Adrenal gland (tissue), 12 donors: ENCODE measurements around the gene TMC1. TPM values are rescaled to one million over a fixed set of nuclear protein-coding genes. Genes with fewer than 3 reads are reported as not detected.

Experiments
- DNase-seq, 7 donors: peaks; one replicate each; pipeline ENCODE4 v3.0.0-alpha.2; 2019 to 2020
- H3K27ac ChIP-seq, 5 donors: fragments of 200-600 bp; sonication (generic) in 4 of 5; 1 replicate in 3 of 5; 2 replicates in 2 of 5; pipeline versions ENCODE4 v1.5.1 to v1.8.0; 2016 to 2020; ENCODE audit warnings: mild to moderate bottlenecking in 1 of 5
- H3K27me3 ChIP-seq: fragments of 200-600 bp; 2 replicates; pipeline ENCODE4 v1.8.0; 2021
- H3K36me3 ChIP-seq, 2 donors: fragments of 200-600 bp; replicated peaks in 1 of 2; 1 replicate in 1 of 2; 2 replicates in 1 of 2; pipeline versions ENCODE4 v1.5.1 to v1.8.0; 2018 to 2022
- H3K4me1 ChIP-seq, 2 donors: fragments of 200-600 bp; replicated peaks in 1 of 2; 1 replicate in 1 of 2; 2 replicates in 1 of 2; pipeline versions ENCODE4 v1.5.1 to v1.8.0; 2018 to 2021
- H3K4me3 ChIP-seq, 4 donors: fragments of 200-600 bp; sonication (generic) in 3 of 4; one replicate each; pipeline ENCODE4 v1.5.1; 2016 to 2018
- H3K9me3 ChIP-seq, 3 donors: fragments of 200-600 bp; sonication (generic) in 1 of 3; replicated peaks in 1 of 3; 1 replicate in 2 of 3; 2 replicates in 1 of 3; pipeline versions ENCODE4 v1.5.1 to v1.8.0; 2016 to 2021
- POLR2A ChIP-seq, 2 donors: fragments of 450-650 bp; IDR thresholded peaks; one replicate each; pipeline ENCODE4 v1.6.1; 2017; ENCODE audit warnings: antibody characterized with exemption in 2 of 2, mild to moderate bottlenecking in 2 of 2, moderate library complexity in 1 of 2
- WGBS, 4 donors: extraction: QIAGEN DNeasy Blood & Tissue Kit in 2 of 4; methylation state at CpG; one replicate each; pipeline versions ENCODE4 v1.1.5 to v1.1.7; 2013 to 2017; 5-methylcytosine and 5-hydroxymethylcytosine counted together
- intact Hi-C, 2 donors: fragments of 100-400 bp; cut with DNase I; formaldehyde crosslinking; loops; one replicate each; pipeline versions ENCODE4 v1.14.1 to v1.15.0; 2022 to 2023
- polyA plus RNA-seq, 3 donors: library from polyadenylated mRNA; stranded (reverse); fragments of 200-250 nt in 2 of 3; fragments of 350-450 nt in 1 of 3; fragmentation: Illumina TruSeq in 1 of 3; extraction: RNeasy Lipid Tissue Mini Kit (QIAGEN cat#74804) in 1 of 3; gene quantifications; one replicate each; pipeline ENCODE4 v1.2.3, GENCODE V29; 2013 to 2014
- total RNA-seq, 9 donors: library from RNA; depleted of rRNA in 4 of 9; stranded (reverse); fragments of >200 nt in 4 of 9; fragments of 120-200 nt in 1 of 9; fragmentation: NEBNext Ultra II Directional in 1 of 9; extraction: Animal tissue kit (Norgen Biotek cat#: 25700) in 1 of 9; gene quantifications; one replicate each; pipeline versions ENCODE4 v1.1.0 to v1.2.4, GENCODE V29; 2013 to 2023
- TF ChIP-seq, protein P1 (sequence below), 6 experiments: fragments of 450-650 bp in 4 of 6; fragments of 200-600 bp in 2 of 6; sonication (generic) in 1 of 6; IDR thresholded peaks; 1 replicate in 5 of 6; 2 replicates in 1 of 6; pipeline versions ENCODE4 v1.5.1 to v1.8.0; 2016 to 2021; ENCODE audit warnings: antibody characterized with exemption in 6 of 6, mild to moderate bottlenecking in 2 of 6, moderate library complexity in 1 of 6
- donor health status: healthy with polysubstance abuse.
- donor health status: Bipolar disorder and iron deficiency.
- donor health status: DM: yes; HTN: yes; CAD: no.
- donor health status: DM: no; HTN: no; CAD: no.
- donor health status: DM: no; HTN: no; CAD: no.
- donor health status: DM: yes; HTN: yes; CAD: no.

Gene TMC1
- total and polyA plus RNA-seq, 12 donors: 0.22 to 1.5 (median 0.50) TPM; not detected in 7

- no peak for TF ChIP-seq POLR2A (IDR thresholded peaks at IDR 0.05)
- TF ChIP-seq, protein P1, sequence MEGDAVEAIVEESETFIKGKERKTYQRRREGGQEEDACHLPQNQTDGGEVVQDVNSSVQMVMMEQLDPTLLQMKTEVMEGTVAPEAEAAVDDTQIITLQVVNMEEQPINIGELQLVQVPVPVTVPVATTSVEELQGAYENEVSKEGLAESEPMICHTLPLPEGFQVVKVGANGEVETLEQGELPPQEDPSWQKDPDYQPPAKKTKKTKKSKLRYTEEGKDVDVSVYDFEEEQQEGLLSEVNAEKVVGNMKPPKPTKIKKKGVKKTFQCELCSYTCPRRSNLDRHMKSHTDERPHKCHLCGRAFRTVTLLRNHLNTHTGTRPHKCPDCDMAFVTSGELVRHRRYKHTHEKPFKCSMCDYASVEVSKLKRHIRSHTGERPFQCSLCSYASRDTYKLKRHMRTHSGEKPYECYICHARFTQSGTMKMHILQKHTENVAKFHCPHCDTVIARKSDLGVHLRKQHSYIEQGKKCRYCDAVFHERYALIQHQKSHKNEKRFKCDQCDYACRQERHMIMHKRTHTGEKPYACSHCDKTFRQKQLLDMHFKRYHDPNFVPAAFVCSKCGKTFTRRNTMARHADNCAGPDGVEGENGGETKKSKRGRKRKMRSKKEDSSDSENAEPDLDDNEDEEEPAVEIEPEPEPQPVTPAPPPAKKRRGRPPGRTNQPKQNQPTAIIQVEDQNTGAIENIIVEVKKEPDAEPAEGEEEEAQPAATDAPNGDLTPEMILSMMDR (IDR thresholded peaks at IDR 0.05): no peak
- WGBS, 4 donors: 88 to 97% (median 90%) methylated on average over 1 of the region's 1 CpG
Measured at GRCh38 chr9:72635197-72635596, 113.8 kb downstream of the TMC1 start.

GRCh38 chr9:72636621-72637020, 115.2 kb downstream of the TMC1 start:
- Histone ChIP-seq H3K27me3 (no peaks in the 10 kb centered on the region), H3K27ac (no peak overlapping the region), H3K9me3 (no peaks in the 10 kb centered on the region), H3K4me1 (no peaks in the 10 kb centered on the region), H3K36me3 (no peaks in the 10 kb centered on the region), H3K4me3 (no peak overlapping the region)
- 60 to 70% (median 67%) methylated on average over 3 of the region's 3 CpGs for WGBS, 4 donors
- no peak for DNase-seq
- intact Hi-C loops: no loop called here
- no peak for TF ChIP-seq POLR2A (IDR thresholded peaks at IDR 0.05)
- TF ChIP-seq, protein P1 (IDR thresholded peaks at IDR 0.05): no peak

More at GRCh38 chr9:72635197-72635596, 113.8 kb downstream of the TMC1 start:
- no peak overlapping the region for H3K27ac ChIP-seq
- no peak overlapping the region for H3K4me3 ChIP-seq
- no peaks in the 10 kb centered on the region for H3K36me3 ChIP-seq
- intact Hi-C loops: no loop called here
- no peak for DNase-seq
- H3K4me1 ChIP-seq: no peaks in the 10 kb centered on the region
- no peaks in the 10 kb centered on the region for H3K27me3 ChIP-seq
- no peaks in the 10 kb centered on the region for H3K9me3 ChIP-seq

- H3K9me3 ChIP-seq: no peaks in the 10 kb centered on the region
- no peaks in the 10 kb centered on the region for H3K36me3 ChIP-seq
- no peaks in the 10 kb centered on the region for H3K4me1 ChIP-seq
- no peaks in the 10 kb centered on the region for H3K27me3 ChIP-seq
- intact Hi-C loops: no loop called here
- H3K4me3 ChIP-seq: no peak overlapping the region
- no peak for DNase-seq
- no peak for TF ChIP-seq POLR2A (IDR thresholded peaks at IDR 0.05)
- TF ChIP-seq, protein P1 (IDR thresholded peaks at IDR 0.05): no peak
- H3K27ac ChIP-seq: no peak overlapping the region
Measured at GRCh38 chr9:72643651-72644050, 122.2 kb downstream of the TMC1 start.

DNA sequence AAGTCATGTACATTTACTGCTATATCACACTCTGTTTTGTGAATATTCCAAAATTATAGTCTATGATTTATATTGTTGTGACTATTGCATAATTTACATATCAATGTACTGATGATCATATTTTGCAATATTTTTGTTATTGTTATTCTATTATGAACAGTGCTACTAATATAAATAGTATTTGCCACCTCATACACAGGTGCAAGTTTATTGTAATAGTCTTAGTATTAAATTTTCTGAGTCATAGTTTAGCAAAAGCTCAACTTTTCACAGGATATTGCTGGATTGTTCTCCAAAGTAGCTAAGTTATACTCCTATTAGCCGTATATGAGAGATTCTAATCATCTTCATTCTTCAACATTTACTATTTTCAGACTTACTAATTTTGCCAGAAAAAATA, 124.7 kb downstream of the TMC1 start:
- Histone ChIP-seq H3K4me1 (no peaks in the 10 kb centered on the region), H3K27ac (no peak overlapping the region), H3K9me3 (no peaks in the 10 kb centered on the region), H3K27me3 (no peaks in the 10 kb centered on the region), H3K4me3 (no peak overlapping the region), H3K36me3 (no peaks in the 10 kb centered on the region)
- no peak for DNase-seq
- TF ChIP-seq, protein P1 (IDR thresholded peaks at IDR 0.05): no peak
- no peak for TF ChIP-seq POLR2A (IDR thresholded peaks at IDR 0.05)
- intact Hi-C loops: no loop called here
- 65 to 87% (median 82%) methylated on average over 1 of the region's 1 CpG for WGBS, 4 donors
